CD4-positive, alpha-beta memory T cell (primary cell): ENCODE measurements around the gene USP24. TPM values are rescaled to one million over a fixed set of nuclear protein-coding genes. Genes with fewer than 3 reads are reported as not detected.
A peak's percentile ranks its signal among the peaks of the same experiment; 100 is the strongest.

Experiments
- CTCF ChIA-PET: fragments of 350-600 bp; sonication (Branson Sonifier 250); formaldehyde crosslinking; loops from one replicate; lab custom pipeline; 2021; ENCODE audit warnings: inconsistent platforms; ENCODE audit not compliant: partially characterized antibody; lab: Charles Lee
- POLR2A ChIA-PET: fragments of 350-600 bp; sonication (Branson Sonifier 250); formaldehyde crosslinking; loops from one replicate; lab custom pipeline; 2021; ENCODE audit not compliant: partially characterized antibody; lab: Charles Lee
- DNase-seq, 5 donors: peaks; one replicate each; pipeline versions ENCODE4 v3.0.0 to v3.0.0-alpha.2; 2020 to 2022; ENCODE audit warnings: mixed read lengths in 1 of 5
- H3K27ac ChIP-seq: one replicate; pipeline ENCODE4 v1.7.0; 2013; ENCODE audit warnings: low read depth, low read length
- H3K27me3 ChIP-seq: 2 replicates; pipeline ENCODE4 v1.7.0; 2013; ENCODE audit warnings: mild to moderate bottlenecking, low read length, moderate library complexity; ENCODE audit not compliant: insufficient read depth
- H3K36me3 ChIP-seq: 2 replicates; pipeline ENCODE4 v1.7.0; 2013; ENCODE audit warnings: mild to moderate bottlenecking, low read length, moderate library complexity; ENCODE audit not compliant: insufficient read depth
- H3K4me1 ChIP-seq: 2 replicates; pipeline ENCODE4 v1.7.0; 2013; ENCODE audit warnings: mild to moderate bottlenecking, low read length, moderate library complexity; ENCODE audit not compliant: insufficient read depth
- H3K4me3 ChIP-seq, 2 donors: one replicate each; pipeline ENCODE4 v1.7.0; 2013; ENCODE audit warnings: low read length in 2 of 2, mild to moderate bottlenecking in 1 of 2
- H3K9me3 ChIP-seq, 2 donors: one replicate each; pipeline ENCODE4 v1.7.0; 2013; ENCODE audit warnings: low read length in 2 of 2, control low read depth in 1 of 2; ENCODE audit not compliant: control insufficient read depth in 1 of 2
- H3K27ac Mint-ChIP-seq, 7 donors: one replicate each; pipeline ENCODE4 v1.8.0; 2020 to 2021; ENCODE audit warnings: mixed read lengths in 7 of 7, mild to moderate bottlenecking in 6 of 7, inconsistent platforms in 3 of 7, moderate library complexity in 3 of 7
- H3K27me3 Mint-ChIP-seq, 2 donors: one replicate each; pipeline ENCODE4 v1.8.0; 2020 to 2021; ENCODE audit warnings: mixed read lengths in 2 of 2
- H3K36me3 Mint-ChIP-seq, 2 donors: one replicate each; pipeline ENCODE4 v1.8.0; 2020 to 2021; ENCODE audit warnings: mixed read lengths in 2 of 2, inconsistent platforms in 1 of 2, mild to moderate bottlenecking in 1 of 2
- H3K4me1 Mint-ChIP-seq, 4 donors: one replicate each; pipeline ENCODE4 v1.8.0; 2020 to 2021; ENCODE audit warnings: mixed read lengths in 4 of 4, mild to moderate bottlenecking in 1 of 4
- H3K4me3 Mint-ChIP-seq, 8 donors: one replicate each; pipeline ENCODE4 v1.8.0; 2020 to 2021; ENCODE audit warnings: mixed read lengths in 8 of 8, mild to moderate bottlenecking in 7 of 8, moderate library complexity in 6 of 8, inconsistent platforms in 3 of 8
- H3K9me3 Mint-ChIP-seq, 8 donors: one replicate each; pipeline ENCODE4 v1.8.0; 2020 to 2021; ENCODE audit warnings: mixed read lengths in 8 of 8, mild to moderate bottlenecking in 5 of 8, inconsistent platforms in 3 of 8, moderate library complexity in 1 of 8
- intact Hi-C: fragments of 100-400 bp; cut with micrococcal nuclease; formaldehyde crosslinking; loops from one replicate; pipeline ENCODE4 v1.15.1; 2023
- polyA plus RNA-seq, 2 donors: library from polyadenylated mRNA; unstranded; fragments of 300-500 nt; fragmentation: Illumina TruSeq; gene quantifications; one replicate each; pipeline ENCODE4 v1.2.3, GENCODE V29; 2021
- total RNA-seq, 2 experiments: library from RNA; stranded (reverse); gene quantifications; one replicate each; pipeline ENCODE4 v1.2.3, GENCODE V29; 2021

Gene USP24
- total and polyA plus RNA-seq, 4 experiments from 2014 or later: 1.6 to 74.2 (median 42.1) TPM

DNA sequence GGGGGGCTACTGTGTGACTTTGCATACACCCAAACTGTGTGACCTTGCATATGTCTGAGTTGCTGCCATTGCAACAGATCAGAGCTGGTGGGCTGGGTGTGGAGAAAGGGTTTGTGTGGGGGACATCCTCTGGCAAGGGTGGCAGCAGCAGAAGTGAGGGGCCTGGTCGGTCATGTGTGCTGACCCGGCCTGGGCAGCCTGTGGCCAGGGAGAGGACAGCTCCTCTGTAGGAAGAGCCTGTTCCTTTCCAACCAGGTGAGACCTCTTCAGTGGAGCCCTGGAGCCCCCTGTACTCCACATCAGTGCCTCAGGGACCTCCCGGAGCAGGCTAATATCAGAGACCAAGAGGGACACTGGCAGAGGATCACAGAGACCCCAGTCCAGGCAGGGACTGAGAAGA, 167.6 kb downstream of the USP24 start:
- Mint-ChIP-seq H3K27ac (no peak overlapping the region), H3K4me3 (no peak overlapping the region), H3K4me1 (no peaks in the 10 kb centered on the region), H3K36me3 (no peaks in the 10 kb centered on the region), H3K27me3 (peaks cover 0 to 8% of the 10 kb centered on the region in 2 donors), H3K9me3 (peaks cover 0 to 2% (median 0%) of the 10 kb centered on the region in 8 donors)
- Histone ChIP-seq H3K4me3 (no peak overlapping the region), H3K27me3 (no peaks in the 10 kb centered on the region), H3K9me3 (no peaks in the 10 kb centered on the region), H3K36me3 (no peaks in the 10 kb centered on the region), H3K4me1 (no peaks in the 10 kb centered on the region), H3K27ac (no peak overlapping the region)
- DNase-seq: no peak
- ChIA-PET CTCF (no interaction called here), POLR2A (no interaction called here)
- intact Hi-C loops: no loop called here

DNA sequence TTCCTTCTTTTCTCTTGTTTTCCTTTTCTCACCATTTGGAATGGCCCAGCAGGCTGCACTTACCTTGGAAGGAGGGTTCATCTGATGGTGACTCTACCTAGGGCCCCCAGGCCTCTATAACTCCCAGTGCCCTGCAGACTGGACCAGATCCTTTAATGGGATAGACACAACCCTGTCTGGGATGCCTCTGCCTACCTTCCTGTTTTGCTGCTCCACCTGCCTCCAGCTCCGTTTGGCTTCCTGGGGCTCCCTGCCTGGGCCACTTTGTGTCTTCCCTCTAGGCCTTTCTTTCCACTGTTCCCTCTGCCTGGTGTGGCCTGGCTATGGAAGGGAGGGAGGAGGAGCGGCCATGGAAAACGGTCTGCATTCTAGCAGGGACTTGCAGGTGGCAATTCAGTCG, 168.3 kb downstream of the USP24 start:
- H3K27me3 ChIP-seq: no peaks in the 10 kb centered on the region
- H3K27me3 Mint-ChIP-seq: peaks cover 0 to 9% of the 10 kb centered on the region in 2 donors
- intact Hi-C loops: no loop called here
- no peaks in the 10 kb centered on the region for H3K4me1 Mint-ChIP-seq
- peak overlapping the region in 1 of 7 donors; percentile 28 for H3K27ac Mint-ChIP-seq
- CTCF ChIA-PET: no interaction called here
- H3K4me3 ChIP-seq: no peak overlapping the region
- H3K27ac ChIP-seq: no peak overlapping the region
- DNase-seq: no peak
- H3K4me3 Mint-ChIP-seq: no peak overlapping the region
- peaks cover 0 to 2% (median 0%) of the 10 kb centered on the region in 8 donors for H3K9me3 Mint-ChIP-seq
- no peaks in the 10 kb centered on the region for H3K36me3 ChIP-seq
- no peaks in the 10 kb centered on the region for H3K9me3 ChIP-seq
- no peaks in the 10 kb centered on the region for H3K4me1 ChIP-seq
- POLR2A ChIA-PET: no interaction called here
- no peaks in the 10 kb centered on the region for H3K36me3 Mint-ChIP-seq

DNA sequence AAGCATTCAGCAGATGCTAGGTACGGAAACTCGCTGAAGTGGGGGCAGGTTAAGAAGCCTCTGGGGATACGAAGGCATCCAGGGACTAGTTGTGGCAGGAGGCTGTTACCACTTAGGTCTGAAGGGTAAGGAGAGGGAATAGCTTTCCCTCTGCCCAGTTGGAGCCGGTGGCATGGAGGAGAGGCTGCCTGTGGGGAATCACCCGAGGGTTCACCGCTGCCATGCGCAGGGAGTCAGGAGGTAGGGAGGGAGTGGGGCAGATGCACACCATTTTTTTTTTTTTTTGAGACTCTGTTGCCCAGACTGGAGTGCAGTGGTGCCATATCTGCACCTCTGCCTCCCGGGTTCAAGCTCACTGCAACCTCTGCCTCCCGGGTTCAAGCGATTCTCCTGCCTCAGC, 169.7 kb downstream of the USP24 start:
- Mint-ChIP-seq H3K4me1 (no peaks in the 10 kb centered on the region), H3K27ac (no peak overlapping the region), H3K4me3 (no peak overlapping the region), H3K27me3 (peaks cover 2 to 9% of the 10 kb centered on the region in 2 donors), H3K9me3 (peaks cover 0 to 2% (median 0%) of the 10 kb centered on the region in 8 donors), H3K36me3 (no peaks in the 10 kb centered on the region)
- Histone ChIP-seq H3K36me3 (no peaks in the 10 kb centered on the region), H3K4me1 (no peaks in the 10 kb centered on the region), H3K27me3 (no peaks in the 10 kb centered on the region), H3K9me3 (no peaks in the 10 kb centered on the region), H3K4me3 (no peak overlapping the region), H3K27ac (no peak overlapping the region)
- intact Hi-C loops: no loop called here
- no peak for DNase-seq
- ChIA-PET CTCF (interaction anchor here (0.5 kb wide), 1 partner anchor 17 kb away, joined by 4 read pairs; no protein-coding TSS in a partner anchor), POLR2A (no interaction called here)

DNA sequence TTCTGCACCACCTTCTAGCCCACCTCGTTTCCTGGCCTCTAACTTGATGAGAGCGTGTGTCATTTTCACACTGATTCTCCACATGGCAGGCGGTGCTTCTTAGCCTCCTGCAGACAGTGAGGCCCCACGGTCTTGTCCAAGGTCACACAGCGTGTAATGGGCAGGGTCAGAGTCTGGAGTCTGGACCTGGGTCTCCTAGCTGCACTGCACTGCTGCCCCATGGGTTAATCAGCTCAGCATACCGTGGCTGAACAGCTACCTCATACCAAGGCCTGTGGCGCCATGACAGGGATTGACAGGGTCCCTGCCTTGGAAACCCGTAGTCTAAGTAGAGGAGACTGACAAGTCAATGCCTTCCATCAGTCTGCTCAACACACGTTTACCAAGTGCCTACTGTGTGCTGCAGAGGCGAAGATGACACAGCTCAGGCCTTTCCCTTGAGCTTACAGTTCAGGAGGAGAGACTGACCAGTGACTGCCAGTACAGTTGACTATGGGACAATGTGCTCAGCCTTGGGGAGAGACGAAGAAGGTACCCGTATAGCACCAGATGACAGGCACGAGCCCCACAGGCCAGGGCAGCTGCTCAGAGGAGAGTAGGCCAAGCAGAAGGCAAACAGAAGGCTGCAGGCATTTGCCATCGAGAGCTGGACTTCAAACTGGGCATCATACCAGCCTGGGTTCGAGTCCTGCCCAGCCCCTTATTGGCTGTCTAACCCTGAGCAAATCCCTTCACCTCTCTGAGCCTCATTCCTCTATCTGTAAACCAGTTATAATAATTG, 170.4 kb downstream of the USP24 start:
- H3K36me3 Mint-ChIP-seq: no peaks in the 10 kb centered on the region
- POLR2A ChIA-PET: no interaction called here
- CTCF ChIA-PET: interaction anchor here (0.5 kb wide), 1 partner anchor 16 kb away, joined by 4 read pairs; no protein-coding TSS in a partner anchor
- Histone ChIP-seq H3K36me3 (no peaks in the 10 kb centered on the region), H3K4me3 (no peak overlapping the region), H3K9me3 (no peaks in the 10 kb centered on the region), H3K27me3 (no peaks in the 10 kb centered on the region), H3K4me1 (no peaks in the 10 kb centered on the region), H3K27ac (no peak overlapping the region)
- intact Hi-C loops: no loop called here
- H3K27me3 Mint-ChIP-seq: peaks cover 4 to 14% of the 10 kb centered on the region in 2 donors
- H3K27ac Mint-ChIP-seq: no peak overlapping the region
- H3K9me3 Mint-ChIP-seq: peaks cover 0 to 2% (median 0%) of the 10 kb centered on the region in 8 donors
- DNase-seq: no peak
- no peak overlapping the region for H3K4me3 Mint-ChIP-seq
- H3K4me1 Mint-ChIP-seq: peaks cover 0 to 6% (median under 1%) of the 10 kb centered on the region in 4 donors

DNA sequence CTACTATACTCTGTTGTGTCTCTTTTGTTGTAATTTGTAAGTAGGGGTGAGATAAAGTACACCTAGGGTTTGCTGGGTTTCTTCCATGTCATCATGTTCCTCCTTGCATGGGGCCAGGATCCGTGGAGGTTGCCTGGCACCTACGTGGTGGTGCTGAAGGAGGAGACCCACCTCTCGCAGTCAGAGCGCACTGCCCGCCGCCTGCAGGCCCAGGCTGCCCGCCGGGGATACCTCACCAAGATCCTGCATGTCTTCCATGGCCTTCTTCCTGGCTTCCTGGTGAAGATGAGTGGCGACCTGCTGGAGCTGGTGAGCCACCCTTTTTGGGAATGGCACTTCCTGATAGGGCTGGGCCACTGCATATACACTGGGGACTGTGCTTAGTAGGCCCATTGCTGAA, 171.4 kb downstream of the USP24 start:
- no peak for DNase-seq
- H3K4me3 ChIP-seq: no peak overlapping the region
- no peaks in the 10 kb centered on the region for H3K27me3 ChIP-seq
- peaks cover 6 to 16% of the 10 kb centered on the region in 2 donors for H3K27me3 Mint-ChIP-seq
- no peaks in the 10 kb centered on the region for H3K36me3 ChIP-seq
- H3K4me1 Mint-ChIP-seq: peaks cover 0 to 13% (median under 1%) of the 10 kb centered on the region in 4 donors
- ChIA-PET CTCF (no interaction called here), POLR2A (no interaction called here)
- H3K4me3 Mint-ChIP-seq: no peak overlapping the region
- no peaks in the 10 kb centered on the region for H3K9me3 ChIP-seq
- no peak overlapping the region for H3K27ac ChIP-seq
- H3K36me3 Mint-ChIP-seq: no peaks in the 10 kb centered on the region
- no peaks in the 10 kb centered on the region for H3K4me1 ChIP-seq
- intact Hi-C loops: no loop called here
- H3K27ac Mint-ChIP-seq: no peak overlapping the region
- peaks cover 0 to 2% (median 0%) of the 10 kb centered on the region in 8 donors for H3K9me3 Mint-ChIP-seq

DNA sequence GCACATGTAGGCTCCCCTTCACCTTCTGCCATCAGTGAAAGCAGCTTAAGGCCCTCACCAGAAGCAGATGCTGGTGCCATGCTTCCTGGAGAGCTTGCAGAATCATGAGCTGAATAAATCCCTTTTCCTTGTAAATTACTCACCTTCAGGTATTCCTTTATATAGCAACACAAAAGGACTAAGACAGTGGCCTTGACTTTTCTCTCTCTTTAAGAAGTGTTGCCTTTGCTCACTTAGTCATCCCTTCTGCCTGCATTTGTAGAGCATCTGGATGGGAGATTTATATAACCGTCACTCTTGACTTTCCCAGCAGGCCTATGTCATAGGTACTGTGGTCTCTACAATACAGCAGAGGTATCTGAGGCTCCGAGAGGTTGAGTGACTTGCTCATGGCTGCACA, 172.2 kb downstream of the USP24 start:
- H3K4me1 ChIP-seq: no peaks in the 10 kb centered on the region
- Mint-ChIP-seq H3K4me3 (no peak overlapping the region), H3K9me3 (peaks cover 0 to 2% (median 0%) of the 10 kb centered on the region in 8 donors), H3K36me3 (no peaks in the 10 kb centered on the region), H3K27ac (no peak overlapping the region), H3K27me3 (peaks cover 12 to 19% of the 10 kb centered on the region in 2 donors), H3K4me1 (peaks cover 0 to 13% (median under 1%) of the 10 kb centered on the region in 4 donors)
- CTCF ChIA-PET: no interaction called here
- H3K27ac ChIP-seq: no peak overlapping the region
- POLR2A ChIA-PET: no interaction called here
- no peak overlapping the region for H3K4me3 ChIP-seq
- no peaks in the 10 kb centered on the region for H3K9me3 ChIP-seq
- H3K27me3 ChIP-seq: no peaks in the 10 kb centered on the region
- no peak for DNase-seq
- H3K36me3 ChIP-seq: no peaks in the 10 kb centered on the region
- intact Hi-C loops: no loop called here

DNA sequence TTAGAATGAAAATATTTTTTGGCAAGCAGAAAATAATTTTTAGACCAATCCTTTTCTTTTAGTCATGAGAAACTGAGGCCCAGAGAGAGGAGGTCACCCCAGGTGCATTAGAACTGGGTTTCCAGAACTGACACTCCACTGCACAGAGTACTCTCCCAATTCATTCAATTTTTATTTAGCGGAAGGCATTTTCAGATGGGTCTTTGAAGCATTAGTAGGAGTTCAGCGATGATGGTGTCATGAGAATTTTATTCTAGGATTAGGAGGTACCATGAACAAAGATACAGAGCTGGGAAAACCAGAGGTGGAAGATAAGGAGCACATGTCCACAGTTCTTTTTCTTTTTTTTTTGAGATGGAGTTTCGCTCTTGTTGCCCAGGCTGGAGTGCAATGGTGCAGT, 173.6 kb downstream of the USP24 start:
- no peak overlapping the region for H3K4me3 ChIP-seq
- intact Hi-C loops: no loop called here
- H3K36me3 Mint-ChIP-seq: no peaks in the 10 kb centered on the region
- no peak for DNase-seq
- H3K27me3 ChIP-seq: no peaks in the 10 kb centered on the region
- no peaks in the 10 kb centered on the region for H3K4me1 ChIP-seq
- peaks cover 0 to 2% (median 0%) of the 10 kb centered on the region in 8 donors for H3K9me3 Mint-ChIP-seq
- H3K27ac ChIP-seq: no peak overlapping the region
- no peaks in the 10 kb centered on the region for H3K9me3 ChIP-seq
- H3K4me3 Mint-ChIP-seq: no peak overlapping the region
- no peaks in the 10 kb centered on the region for H3K36me3 ChIP-seq
- peaks cover 0 to 13% (median under 1%) of the 10 kb centered on the region in 4 donors for H3K4me1 Mint-ChIP-seq
- no peak overlapping the region for H3K27ac Mint-ChIP-seq
- CTCF ChIA-PET: no interaction called here
- peaks cover 20 to 22% of the 10 kb centered on the region in 2 donors for H3K27me3 Mint-ChIP-seq
- POLR2A ChIA-PET: no interaction called here
